GM21825 (cell line): Measurements from ENCODE around the gene ECM2.

Experiments used
- ATAC-seq: cut with Tn5 transposase; IDR thresholded peaks from one replicate; pipeline ENCODE4 v1.9.1; 2021; ENCODE audit warnings: mild to moderate bottlenecking, moderate library complexity; ENCODE audit not compliant: unreplicated experiment

Gene ECM2

DNA sequence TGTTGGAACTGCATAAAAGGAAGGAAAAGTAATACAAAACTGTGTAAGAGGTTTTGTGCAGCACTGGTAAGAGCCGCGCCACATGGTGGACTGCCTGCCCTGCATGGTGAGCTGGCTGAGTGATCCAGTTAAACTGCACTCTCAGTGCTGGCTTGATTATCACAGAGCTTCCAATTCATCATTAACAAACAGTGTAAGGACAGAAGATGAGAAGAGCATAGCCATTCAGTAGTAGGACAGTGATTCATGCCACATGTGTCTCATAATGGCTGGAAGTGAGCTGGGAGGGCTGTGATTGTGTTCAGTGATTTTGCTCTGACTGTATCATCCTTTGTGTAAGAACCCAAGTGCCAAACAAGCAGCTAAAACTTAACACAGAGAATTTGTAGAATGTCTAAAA lies 67.6 kb downstream of the ECM2 start:
- ATAC-seq = no peak

DNA sequence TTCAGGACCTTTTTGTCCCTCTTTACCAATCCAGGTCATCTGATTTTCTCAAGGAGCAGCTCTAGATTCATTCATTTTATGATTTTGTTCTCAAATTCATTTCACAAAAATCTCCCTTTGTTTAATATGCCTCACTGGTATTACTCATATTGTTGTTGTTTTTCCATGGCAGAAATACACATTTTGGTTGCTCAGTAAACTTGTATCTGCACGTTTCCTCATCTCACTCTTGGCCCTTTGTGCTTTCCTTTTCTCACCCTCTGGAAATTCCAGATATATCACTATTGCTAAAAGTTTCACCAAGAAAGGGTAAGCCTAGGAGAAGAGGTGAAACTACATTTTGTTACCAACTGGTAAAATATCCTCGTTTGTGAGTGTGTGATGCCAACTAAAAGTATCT lies 68.3 kb downstream of the ECM2 start:
- ATAC-seq = no peak

DNA sequence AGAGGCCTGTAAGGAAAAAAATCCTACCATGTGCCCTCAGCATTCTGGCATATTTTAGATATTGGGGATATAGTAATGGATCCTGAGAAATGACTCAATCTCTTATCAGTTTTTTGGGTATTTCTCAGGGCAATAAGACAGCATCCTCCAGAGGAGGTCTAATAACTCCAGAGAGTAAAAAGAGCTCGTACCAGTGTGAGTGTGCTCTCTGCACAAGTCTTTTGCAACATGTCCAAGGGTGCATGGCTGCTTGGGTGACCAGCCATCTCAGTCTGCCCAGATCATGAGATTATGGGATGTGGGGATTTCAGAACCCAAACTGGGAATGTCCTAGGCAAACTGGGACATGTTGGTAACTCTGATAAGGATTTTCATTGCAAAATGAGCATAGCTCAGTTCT lies 68.7 kb downstream of the ECM2 start:
- no peak for ATAC-seq

DNA sequence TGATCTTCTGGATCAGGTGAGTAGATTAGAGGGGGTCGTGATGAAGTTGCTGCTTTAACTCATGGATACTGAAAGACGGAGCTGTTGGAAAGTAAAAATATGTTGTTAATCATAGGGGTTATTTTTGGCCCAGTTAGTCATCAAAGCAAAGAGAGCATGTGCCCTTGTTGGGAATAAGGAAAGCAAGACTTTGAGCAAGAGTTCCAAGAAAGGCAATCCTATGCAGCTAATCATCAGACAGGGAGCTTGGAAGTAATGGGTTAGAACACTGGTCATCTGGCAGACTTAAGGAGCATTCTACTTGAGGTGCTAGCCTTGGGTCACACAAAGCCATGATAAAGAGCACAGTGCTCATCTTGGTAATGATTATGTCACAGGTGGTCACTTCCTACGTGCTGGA lies 71.8 kb downstream of the ECM2 start:
- ATAC-seq = no peak

DNA sequence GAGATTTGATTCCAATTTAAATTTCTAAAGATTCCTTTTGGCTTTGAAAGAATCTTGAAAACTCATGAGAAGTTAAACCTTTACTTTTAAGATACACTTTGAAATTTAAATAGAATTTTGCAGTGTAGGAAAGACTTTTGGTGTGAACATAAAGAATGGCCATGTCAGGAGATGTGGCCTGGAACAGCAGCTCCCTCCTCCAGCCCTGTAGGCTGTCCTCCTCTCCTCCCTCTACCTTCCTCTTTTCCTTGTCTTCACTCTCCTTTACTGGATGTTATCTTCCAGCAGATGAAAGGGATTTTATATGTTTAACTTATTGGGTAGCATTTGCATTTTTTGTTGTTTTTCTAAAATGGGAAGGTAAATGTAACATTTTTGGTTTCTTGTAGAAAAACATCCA lies 72.4 kb downstream of the ECM2 start:
- ATAC-seq = no peak

DNA sequence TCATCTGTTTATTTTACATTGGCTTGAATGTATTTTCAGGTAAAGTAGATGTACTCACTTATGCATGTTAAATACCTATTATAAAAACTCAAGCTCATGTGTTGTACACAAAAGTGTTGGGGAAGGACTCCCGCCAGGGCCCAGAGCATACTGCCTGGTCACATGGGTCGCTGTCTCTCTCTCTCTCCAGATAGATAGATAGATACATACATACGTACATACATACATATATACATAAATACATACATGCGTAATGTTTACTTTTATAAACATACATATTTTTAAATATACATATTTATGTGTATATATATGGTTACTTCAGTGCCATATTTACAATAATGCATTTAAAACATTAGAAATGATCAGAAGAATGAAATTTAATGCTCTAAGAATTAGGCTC lies 78.2 kb downstream of the ECM2 start:
- no peak for ATAC-seq

DNA sequence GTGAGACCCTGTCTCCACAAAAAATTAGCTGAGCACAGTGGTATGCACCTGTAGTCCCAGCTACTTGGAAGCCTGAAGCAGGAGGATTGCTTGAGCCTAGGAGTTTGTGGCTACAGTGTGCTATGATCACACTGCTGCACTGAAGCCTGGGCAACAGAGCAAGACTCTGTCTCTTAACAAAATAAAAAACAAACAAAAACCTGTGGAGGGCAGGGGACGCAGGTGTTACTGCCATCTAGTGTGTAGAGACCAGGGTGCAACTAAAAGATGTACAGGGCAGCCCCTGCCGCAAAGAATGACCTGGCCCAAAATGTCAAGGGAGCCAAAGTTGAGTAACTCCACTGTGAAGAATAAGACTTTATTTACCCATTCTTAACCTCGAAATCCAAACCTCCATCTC lies 80.6 kb downstream of the ECM2 start:
- ATAC-seq = no peak

DNA sequence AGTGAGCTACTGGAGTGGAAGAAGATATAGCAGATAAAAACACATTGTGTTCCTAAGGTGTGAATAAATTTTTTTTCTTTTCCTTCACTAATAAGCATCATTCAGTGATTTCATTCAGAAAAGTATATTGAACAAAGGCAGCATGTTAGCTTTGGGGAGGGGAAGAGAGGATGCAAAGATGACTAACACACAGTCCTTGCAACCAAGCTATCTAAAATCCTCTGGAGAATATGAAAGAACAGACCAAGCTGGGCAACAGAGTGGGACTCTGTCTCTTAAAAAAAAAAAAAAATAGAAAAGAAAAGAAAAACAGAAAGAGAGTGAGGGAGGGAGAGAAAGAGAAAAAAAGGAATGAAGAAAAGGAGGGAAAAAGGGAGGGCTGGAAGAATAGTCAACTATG lies 89.3 kb downstream of the ECM2 start:
- no peak for ATAC-seq
